Measurements from ENCODE around the gene ARHGEF11.

- TF ChIP-seq, protein P1, sequence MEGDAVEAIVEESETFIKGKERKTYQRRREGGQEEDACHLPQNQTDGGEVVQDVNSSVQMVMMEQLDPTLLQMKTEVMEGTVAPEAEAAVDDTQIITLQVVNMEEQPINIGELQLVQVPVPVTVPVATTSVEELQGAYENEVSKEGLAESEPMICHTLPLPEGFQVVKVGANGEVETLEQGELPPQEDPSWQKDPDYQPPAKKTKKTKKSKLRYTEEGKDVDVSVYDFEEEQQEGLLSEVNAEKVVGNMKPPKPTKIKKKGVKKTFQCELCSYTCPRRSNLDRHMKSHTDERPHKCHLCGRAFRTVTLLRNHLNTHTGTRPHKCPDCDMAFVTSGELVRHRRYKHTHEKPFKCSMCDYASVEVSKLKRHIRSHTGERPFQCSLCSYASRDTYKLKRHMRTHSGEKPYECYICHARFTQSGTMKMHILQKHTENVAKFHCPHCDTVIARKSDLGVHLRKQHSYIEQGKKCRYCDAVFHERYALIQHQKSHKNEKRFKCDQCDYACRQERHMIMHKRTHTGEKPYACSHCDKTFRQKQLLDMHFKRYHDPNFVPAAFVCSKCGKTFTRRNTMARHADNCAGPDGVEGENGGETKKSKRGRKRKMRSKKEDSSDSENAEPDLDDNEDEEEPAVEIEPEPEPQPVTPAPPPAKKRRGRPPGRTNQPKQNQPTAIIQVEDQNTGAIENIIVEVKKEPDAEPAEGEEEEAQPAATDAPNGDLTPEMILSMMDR (IDR thresholded peaks at IDR 0.05) = no peak
- TF ChIP-seq POLR2A (IDR thresholded peaks at IDR 0.05) = no peak
Observed at GRCh38 chr1:156944848-156945247, 100.7 kb downstream of the ARHGEF11 start.

All from Peyer's patch (tissue), 4 donors.